ENCODE results near the gene SETD1B.

DNA sequence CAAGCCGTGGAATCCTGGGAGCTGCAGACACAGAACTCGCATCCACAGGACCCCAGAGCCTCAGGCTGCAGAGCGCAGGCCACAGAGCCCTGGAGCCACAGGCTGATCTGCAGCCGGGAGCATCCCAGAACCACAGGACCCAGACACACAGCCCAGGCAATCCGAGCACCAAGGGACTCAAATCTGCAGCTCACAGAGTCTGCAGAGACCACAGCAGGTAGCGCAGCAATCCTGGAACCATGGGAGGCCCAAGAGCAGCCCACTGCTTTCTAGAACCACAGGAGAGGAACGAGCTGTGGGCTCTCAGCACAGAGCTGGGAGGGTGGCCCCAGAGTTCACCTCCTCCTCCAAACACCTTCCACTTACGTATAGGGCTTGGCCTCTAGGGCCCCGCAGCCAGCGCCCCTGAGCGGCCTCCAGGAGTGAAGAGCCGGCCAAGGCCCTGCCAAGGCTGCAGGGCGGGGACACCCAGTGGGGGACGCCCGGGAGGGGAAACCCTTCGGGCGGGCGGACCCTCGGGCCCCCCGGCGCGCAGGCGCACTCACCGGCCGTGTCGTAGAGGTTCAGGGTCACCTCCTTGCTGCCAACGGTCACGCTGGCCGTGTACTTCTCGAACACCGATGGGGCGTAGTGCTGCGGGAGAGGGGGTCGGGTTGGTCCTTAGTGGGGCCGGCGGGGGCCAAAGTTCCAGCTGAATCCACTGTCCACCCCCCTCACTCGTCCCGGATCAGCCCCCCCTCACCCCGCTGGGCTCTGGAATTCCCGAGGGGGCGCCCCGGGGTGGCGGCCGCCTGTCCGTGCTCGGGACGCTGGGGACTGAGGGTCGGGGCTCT, 11.0 kb upstream of the SETD1B start:
- no peak for TF ChIP-seq CTCF (IDR thresholded peaks at IDR 0.05)
- no peak for TF ChIP-seq EZH2phosphoT487 (IDR thresholded peaks at IDR 0.05)
